BJ (cell line): ENCODE data around the gene HSD17B7. TPM values are rescaled to one million over a fixed set of nuclear protein-coding genes. Genes with fewer than 3 reads are reported as not detected.

Source experiments
- CTCF ChIA-PET: fragments of 350-600 bp; formaldehyde crosslinking; extraction: SDS; loops from one replicate; lab custom pipeline; 2021; ENCODE audit warnings: antibody characterized with exemption, inconsistent platforms; lab: Yijun Ruan, JAX
- POLR2A ChIA-PET: fragments of 300-600 bp; sonication (Branson Sonifier 250); formaldehyde crosslinking; extraction: SDS; loops from one replicate; lab custom pipeline; 2021; ENCODE audit warnings: antibody characterized with exemption; lab: Charles Lee
- DNase-seq: peaks from one replicate; pipeline ENCODE4 v3.0.0-alpha.2; 2011; ENCODE audit warnings: low read depth
- H3K27me3 ChIP-seq: 2 replicates; pipeline ENCODE4 v1.6.0; 2011; ENCODE audit warnings: low read length; ENCODE audit not compliant: control insufficient read depth, insufficient read depth
- H3K36me3 ChIP-seq: 2 replicates; pipeline ENCODE4 v1.5.1; 2011; ENCODE audit warnings: low read length; ENCODE audit not compliant: control insufficient read depth, insufficient read depth
- H3K4me3 ChIP-seq: 2 replicates; pipeline ENCODE4 v1.5.1; 2011; ENCODE audit warnings: low read depth, mild to moderate bottlenecking, control low read depth, low read length
- polyA plus RNA-seq: library from polyadenylated mRNA; depleted of rRNA; stranded (reverse); fragments of >200 nt; gene quantifications from 2 replicates; pipeline ENCODE4 v1.2.3, GENCODE V29; 2011
- TF ChIP-seq, protein P1 (sequence below): IDR thresholded peaks from 2 replicates; pipeline ENCODE4 v1.5.1; 2011; ENCODE audit warnings: low read depth, mild to moderate bottlenecking, control low read depth, inconsistent platforms, low read length, moderate library complexity; ENCODE audit not compliant: insufficient read depth

HSD17B7 gene
- polyA plus RNA-seq, 1 experiment, result 7.2 TPM

DNA sequence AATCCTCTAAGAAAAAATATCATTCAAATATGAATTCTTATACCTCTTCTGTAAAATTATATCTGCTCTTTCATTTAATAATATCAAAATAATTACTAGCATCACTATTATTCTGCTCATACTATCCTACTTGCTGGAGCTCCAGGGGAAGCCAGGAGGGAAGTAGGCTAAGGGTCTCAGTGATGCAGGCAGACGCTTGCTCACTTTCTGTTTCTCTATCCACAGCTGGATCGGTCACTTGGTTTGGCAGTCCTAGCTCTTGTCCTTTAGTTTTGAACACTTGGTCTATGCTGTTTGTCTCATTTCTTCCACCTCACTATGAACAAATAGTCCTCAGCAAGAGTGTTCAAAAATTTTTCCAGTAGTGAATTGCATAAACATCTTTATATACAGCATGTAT lies 59.2 kb downstream of the HSD17B7 start:
- no peak for DNase-seq
- TF ChIP-seq, protein P1, sequence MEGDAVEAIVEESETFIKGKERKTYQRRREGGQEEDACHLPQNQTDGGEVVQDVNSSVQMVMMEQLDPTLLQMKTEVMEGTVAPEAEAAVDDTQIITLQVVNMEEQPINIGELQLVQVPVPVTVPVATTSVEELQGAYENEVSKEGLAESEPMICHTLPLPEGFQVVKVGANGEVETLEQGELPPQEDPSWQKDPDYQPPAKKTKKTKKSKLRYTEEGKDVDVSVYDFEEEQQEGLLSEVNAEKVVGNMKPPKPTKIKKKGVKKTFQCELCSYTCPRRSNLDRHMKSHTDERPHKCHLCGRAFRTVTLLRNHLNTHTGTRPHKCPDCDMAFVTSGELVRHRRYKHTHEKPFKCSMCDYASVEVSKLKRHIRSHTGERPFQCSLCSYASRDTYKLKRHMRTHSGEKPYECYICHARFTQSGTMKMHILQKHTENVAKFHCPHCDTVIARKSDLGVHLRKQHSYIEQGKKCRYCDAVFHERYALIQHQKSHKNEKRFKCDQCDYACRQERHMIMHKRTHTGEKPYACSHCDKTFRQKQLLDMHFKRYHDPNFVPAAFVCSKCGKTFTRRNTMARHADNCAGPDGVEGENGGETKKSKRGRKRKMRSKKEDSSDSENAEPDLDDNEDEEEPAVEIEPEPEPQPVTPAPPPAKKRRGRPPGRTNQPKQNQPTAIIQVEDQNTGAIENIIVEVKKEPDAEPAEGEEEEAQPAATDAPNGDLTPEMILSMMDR, result no peak
- ChIA-PET CTCF (interaction anchor here (1.0 to 4.2 kb wide), 5 partner anchors 25 to 466 kb away, joined by 3 to 47 read pairs (median 15); partner anchors contain the start of gene RGS4), POLR2A (no interaction called here)
- Histone ChIP-seq H3K4me3 (no peak overlapping the region), H3K27me3 (no peaks in the 10 kb centered on the region), H3K36me3 (no peaks in the 10 kb centered on the region)

DNA sequence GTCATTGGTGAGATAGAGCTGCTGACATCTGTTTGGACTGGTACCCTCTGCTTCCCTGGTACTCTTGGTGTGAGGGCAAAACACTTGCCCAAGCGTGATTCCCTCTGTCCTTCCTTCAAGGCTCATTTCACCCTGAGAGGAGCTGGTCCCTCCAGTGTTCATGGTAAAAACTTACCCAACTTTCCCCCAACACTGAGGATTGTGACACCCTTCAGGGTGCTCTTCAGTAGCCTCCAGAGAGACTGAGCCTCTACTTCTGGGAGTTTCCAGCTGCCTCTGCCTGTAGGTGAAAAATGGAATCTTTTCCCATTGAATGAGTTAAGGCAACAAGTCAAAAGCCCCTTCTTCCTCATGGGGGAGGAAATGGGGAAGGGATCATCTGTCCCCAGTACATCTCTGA lies 60.8 kb downstream of the HSD17B7 start:
- Histone ChIP-seq H3K27me3 (no peaks in the 10 kb centered on the region), H3K4me3 (no peak overlapping the region), H3K36me3 (no peaks in the 10 kb centered on the region)
- CTCF ChIA-PET, result interaction anchor here (1.3 to 3.9 kb wide), 2 partner anchors 324 to 465 kb away, joined by 3 to 31 read pairs; no protein-coding TSS in a partner anchor
- TF ChIP-seq, protein P1, result no peak
- no peak for DNase-seq
- POLR2A ChIA-PET, result no interaction called here

DNA sequence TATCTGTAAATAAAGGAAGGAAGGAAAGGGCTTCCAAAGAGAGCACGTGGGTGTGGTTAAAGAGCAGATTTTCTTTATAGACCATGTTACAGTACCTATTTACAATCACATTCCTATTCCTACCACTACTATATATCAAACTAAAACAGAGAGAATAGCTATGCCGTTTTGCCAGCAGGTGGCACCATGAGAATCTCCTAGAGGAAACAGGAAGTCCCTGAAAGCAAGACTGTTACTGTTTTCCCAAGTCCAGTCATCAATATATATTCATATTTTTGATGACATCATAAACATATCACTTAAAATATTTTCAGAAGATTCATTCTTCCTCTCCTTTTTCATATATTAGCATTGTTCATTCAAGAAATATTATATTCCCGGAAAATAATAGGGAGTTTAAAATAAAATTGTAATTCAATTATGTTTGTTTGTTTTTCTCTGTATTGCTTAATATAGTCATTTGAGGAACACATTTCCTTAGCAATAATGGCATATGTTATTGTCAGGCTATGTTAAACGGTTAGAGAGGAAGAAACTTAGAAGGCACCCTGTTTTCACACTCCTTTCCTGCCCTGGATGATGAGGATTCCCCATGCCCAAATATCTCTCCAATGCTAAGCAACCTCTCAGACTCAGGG lies 63.9 kb downstream of the HSD17B7 start:
- H3K27me3 ChIP-seq, result no peaks in the 10 kb centered on the region
- no peak overlapping the region for H3K4me3 ChIP-seq
- TF ChIP-seq, protein P1, result peak; percentile 77
- CTCF ChIA-PET, result interaction anchor here (0.6 to 3.9 kb wide), 17 partner anchors 9 to 467 kb away, joined by 3 to 43 read pairs (median 5); partner anchors contain the start of genes NUF2 and RGS4
- H3K36me3 ChIP-seq, result no peaks in the 10 kb centered on the region
- POLR2A ChIA-PET, result no interaction called here
- peak; percentile 19 for DNase-seq

DNA sequence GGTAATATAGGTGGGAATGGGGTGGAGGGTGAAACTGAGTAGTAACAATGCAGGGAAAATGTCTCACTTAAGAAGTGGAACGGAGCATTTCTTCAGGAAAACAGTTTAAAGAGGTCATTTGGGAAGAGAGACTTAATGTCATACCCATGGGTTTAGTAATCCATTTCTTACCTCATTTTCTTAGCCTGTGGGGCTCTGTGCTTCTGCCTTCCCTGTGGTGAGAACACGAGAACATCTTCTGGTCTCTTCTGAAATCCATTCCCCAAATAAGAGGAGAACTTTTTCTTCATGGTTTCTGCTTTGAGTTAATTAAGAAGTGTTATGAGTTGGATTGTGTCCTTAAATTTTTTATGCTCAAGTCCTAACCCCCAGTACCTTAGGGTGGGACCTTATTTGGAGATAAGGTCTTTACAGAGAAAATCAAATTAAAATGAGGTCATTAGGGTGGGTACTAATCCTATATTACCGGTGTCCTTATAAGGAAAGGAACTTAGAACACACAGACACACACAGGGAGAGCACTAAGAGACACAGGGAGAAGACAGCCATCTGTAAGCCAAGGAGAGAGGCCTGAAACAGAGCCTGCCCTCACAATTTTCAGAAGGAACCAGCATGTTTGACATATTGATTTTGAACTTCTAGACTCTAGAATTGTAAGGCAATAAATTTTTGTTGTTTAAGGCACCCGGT lies 65.1 kb downstream of the HSD17B7 start:
- CTCF ChIA-PET, result interaction anchor here (0.8 to 3.3 kb wide), 9 partner anchors 8 to 461 kb away, joined by 3 to 43 read pairs (median 9); partner anchors contain the start of gene RGS4
- Histone ChIP-seq H3K36me3 (no peaks in the 10 kb centered on the region), H3K27me3 (no peaks in the 10 kb centered on the region), H3K4me3 (no peak overlapping the region)
- TF ChIP-seq, protein P1, result no peak
- peak; percentile 25 for DNase-seq
- POLR2A ChIA-PET, result no interaction called here

DNA sequence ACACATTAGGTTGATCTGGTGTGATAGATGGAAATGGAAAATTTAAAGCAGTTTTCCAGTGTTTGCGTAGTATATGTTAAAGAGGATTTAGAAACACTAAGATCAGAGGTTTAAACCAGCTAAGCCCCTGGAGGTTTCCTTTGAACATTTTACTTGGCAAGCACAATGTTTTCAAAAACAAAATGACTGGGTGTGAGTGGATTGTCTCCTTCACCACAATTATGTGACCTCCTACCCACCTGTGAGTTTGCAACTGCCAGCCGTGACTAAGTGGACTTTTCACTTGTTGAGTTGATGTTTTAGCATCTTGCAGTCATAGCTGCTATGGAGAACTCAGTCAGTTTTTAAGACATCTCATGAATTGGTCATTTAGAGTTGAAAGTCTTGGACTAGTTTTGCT lies 65.8 kb downstream of the HSD17B7 start:
- TF ChIP-seq, protein P1, result no peak
- peak; percentile 85 for DNase-seq
- Histone ChIP-seq H3K27me3 (no peaks in the 10 kb centered on the region), H3K4me3 (no peak overlapping the region), H3K36me3 (no peaks in the 10 kb centered on the region)
- ChIA-PET CTCF (interaction anchor here (0.6 to 3.3 kb wide), 8 partner anchors 9 to 460 kb away, joined by 3 to 23 read pairs (median 6); partner anchors contain the start of gene RGS4), POLR2A (no interaction called here)
